ENCODE measurements around the gene ITGB5. TPM values are rescaled to one million over a fixed set of nuclear protein-coding genes. Genes with fewer than 3 reads are reported as not detected.

ITGB5 gene
- total RNA-seq, 1 experiment from 2014 or later, result 77.8 TPM

- TF ChIP-seq JUND (IDR thresholded peaks at IDR 0.05), result no peak
- TF ChIP-seq SP1 (IDR thresholded peaks at IDR 0.05; ENCODE audit: low read depth), result no peak
- no peak for TF ChIP-seq POLR2AphosphoS5 (IDR thresholded peaks at IDR 0.05; ENCODE audit: low read depth, low read length)
- no peak for TF ChIP-seq CEBPB (IDR thresholded peaks at IDR 0.05; ENCODE audit: low read depth)
- TF ChIP-seq, protein P1, sequence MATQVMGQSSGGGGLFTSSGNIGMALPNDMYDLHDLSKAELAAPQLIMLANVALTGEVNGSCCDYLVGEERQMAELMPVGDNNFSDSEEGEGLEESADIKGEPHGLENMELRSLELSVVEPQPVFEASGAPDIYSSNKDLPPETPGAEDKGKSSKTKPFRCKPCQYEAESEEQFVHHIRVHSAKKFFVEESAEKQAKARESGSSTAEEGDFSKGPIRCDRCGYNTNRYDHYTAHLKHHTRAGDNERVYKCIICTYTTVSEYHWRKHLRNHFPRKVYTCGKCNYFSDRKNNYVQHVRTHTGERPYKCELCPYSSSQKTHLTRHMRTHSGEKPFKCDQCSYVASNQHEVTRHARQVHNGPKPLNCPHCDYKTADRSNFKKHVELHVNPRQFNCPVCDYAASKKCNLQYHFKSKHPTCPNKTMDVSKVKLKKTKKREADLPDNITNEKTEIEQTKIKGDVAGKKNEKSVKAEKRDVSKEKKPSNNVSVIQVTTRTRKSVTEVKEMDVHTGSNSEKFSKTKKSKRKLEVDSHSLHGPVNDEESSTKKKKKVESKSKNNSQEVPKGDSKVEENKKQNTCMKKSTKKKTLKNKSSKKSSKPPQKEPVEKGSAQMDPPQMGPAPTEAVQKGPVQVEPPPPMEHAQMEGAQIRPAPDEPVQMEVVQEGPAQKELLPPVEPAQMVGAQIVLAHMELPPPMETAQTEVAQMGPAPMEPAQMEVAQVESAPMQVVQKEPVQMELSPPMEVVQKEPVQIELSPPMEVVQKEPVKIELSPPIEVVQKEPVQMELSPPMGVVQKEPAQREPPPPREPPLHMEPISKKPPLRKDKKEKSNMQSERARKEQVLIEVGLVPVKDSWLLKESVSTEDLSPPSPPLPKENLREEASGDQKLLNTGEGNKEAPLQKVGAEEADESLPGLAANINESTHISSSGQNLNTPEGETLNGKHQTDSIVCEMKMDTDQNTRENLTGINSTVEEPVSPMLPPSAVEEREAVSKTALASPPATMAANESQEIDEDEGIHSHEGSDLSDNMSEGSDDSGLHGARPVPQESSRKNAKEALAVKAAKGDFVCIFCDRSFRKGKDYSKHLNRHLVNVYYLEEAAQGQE (IDR thresholded peaks at IDR 0.05; ENCODE audit: low read depth), result no peak
- TF ChIP-seq EZH2phosphoT487 (IDR thresholded peaks at IDR 0.05; ENCODE audit: borderline replicate concordance), result no peak
- no peak for TF ChIP-seq ELF1 (IDR thresholded peaks at IDR 0.05; ENCODE audit: borderline replicate concordance, low read depth)
- TF ChIP-seq POLR2A (IDR thresholded peaks at IDR 0.05; ENCODE audit: borderline replicate concordance, extremely low read depth, insufficient read depth, insufficient read length), result no peak
- no peak for TF ChIP-seq ZFX (IDR thresholded peaks at IDR 0.05)
- no peak for TF ChIP-seq EGR1 (IDR thresholded peaks at IDR 0.05; ENCODE audit: low read depth)
Measured at GRCh38 chr3:124840331-124840730, 46.8 kb downstream of the ITGB5 start (continued).

DNA sequence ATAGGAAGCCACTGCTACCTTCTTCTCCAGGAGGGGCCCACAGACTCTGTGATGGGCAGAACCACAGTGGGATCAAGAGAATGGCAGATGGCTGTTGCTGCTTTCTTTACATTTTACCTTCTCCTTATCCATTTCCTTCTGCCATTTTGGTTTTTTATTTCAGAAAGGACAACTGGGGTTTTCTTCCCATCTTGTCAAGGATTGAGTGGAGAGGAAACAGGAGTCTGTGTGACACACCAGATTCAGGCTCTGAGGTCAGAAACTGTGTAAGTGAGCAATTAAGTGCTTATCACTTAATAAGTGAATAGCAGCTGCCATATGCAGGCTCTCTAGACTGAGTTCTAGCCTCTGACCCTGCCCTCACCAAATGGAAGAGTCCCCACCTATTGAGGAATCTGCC is 47.3 kb downstream of the ITGB5 start:
- intact Hi-C loops (cut with micrococcal nuclease), result no loop called here
- no peaks in the 10 kb centered on the region for H3K9me3 ChIP-seq (ENCODE audit: control insufficient read depth in 1 of 2, insufficient read depth in 1 of 2, low read depth in 1 of 2, low read length in 2 of 2)
- ATAC-seq (no peak), DNase-seq (ENCODE audit: low read depth, low spot score) (no peak)
- no peaks in the 10 kb centered on the region for H3K9me2 ChIP-seq (ENCODE audit: insufficient read depth)
- H3K36me3 ChIP-seq (ENCODE audit: control insufficient read depth in 1 of 2, insufficient read depth in 2 of 2, low read length in 2 of 2), result peaks cover 0 to 11% of the 10 kb centered on the region in 2 experiments; a peak in 1 of 4 replicates
- no peak overlapping the region for H3K4me3 ChIP-seq (replicated peaks in 1 of 2; ENCODE audit: low read depth in 1 of 2, low read length in 2 of 2)
- RAD21 ChIA-PET (ENCODE audit: low non-redundant PET in 1 of 2, low total read pairs in 2 of 2, uncharacterized antibody in 2 of 2, unreplicated experiment in 2 of 2), result no interaction called here
- H3K27ac ChIP-seq (ENCODE audit: low read depth, low read length), result no peak overlapping the region
- CTCF ChIA-PET, result no interaction called here
- no TSS peak for BruUV-seq (replicated peaks)
- H3K4me2 ChIP-seq (ENCODE audit: low read length), result no peak overlapping the region
- peaks cover 38 to 43% of the 10 kb centered on the region in 2 experiments for H3K4me1 ChIP-seq (ENCODE audit: control insufficient read depth in 1 of 2, insufficient read depth in 2 of 2, low read length in 2 of 2)
- no peaks in the 10 kb centered on the region for H3K27me3 ChIP-seq (ENCODE audit: insufficient read depth, low read length)
- no peaks in the 10 kb centered on the region for H3K79me2 ChIP-seq (ENCODE audit: insufficient read depth, low read length)
- H4K20me1 ChIP-seq (ENCODE audit: insufficient read depth), result no peaks in the 10 kb centered on the region
- POLR2A ChIA-PET, result no interaction called here
- H2AFZ ChIP-seq (ENCODE audit: low read depth, low read length, poor library complexity, severe bottlenecking), result no peak overlapping the region
- no peak for TF ChIP-seq RAD21 (IDR thresholded peaks at IDR 0.05; ENCODE audit: low read depth)
- TF ChIP-seq ZFX (IDR thresholded peaks at IDR 0.05), result no peak
- TF ChIP-seq CBX3 (IDR thresholded peaks at IDR 0.05; ENCODE audit: low read depth), result no peak
- no peak for TF ChIP-seq SP1 (IDR thresholded peaks at IDR 0.05; ENCODE audit: low read depth)
- TF ChIP-seq JUND (IDR thresholded peaks at IDR 0.05), result no peak
- no peak for TF ChIP-seq SRF (IDR thresholded peaks at IDR 0.05; ENCODE audit: low read depth)
- no peak for TF ChIP-seq EZH2phosphoT487 (IDR thresholded peaks at IDR 0.05; ENCODE audit: borderline replicate concordance)
- no peak for TF ChIP-seq EZH2 (IDR thresholded peaks at IDR 0.05)
- no peak for TF ChIP-seq FOSL1 (IDR thresholded peaks at IDR 0.05; ENCODE audit: low read depth)
- TF ChIP-seq CEBPB (IDR thresholded peaks at IDR 0.05; ENCODE audit: low read depth), result no peak
- TF ChIP-seq YY1 (IDR thresholded peaks at IDR 0.05; ENCODE audit: extremely low read depth, insufficient replicate concordance, low read depth, low read length), result no peak
- no peak overlapping the region for H3K9ac ChIP-seq (ENCODE audit: low read length)
